ENCODE results near the gene KCNJ6. TPM values are rescaled to one million over a fixed set of nuclear protein-coding genes. Genes with fewer than 3 reads are reported as not detected.

The KCNJ6 gene
- total RNA-seq, 1 donor from 2014 or later = 2.6 TPM

DNA sequence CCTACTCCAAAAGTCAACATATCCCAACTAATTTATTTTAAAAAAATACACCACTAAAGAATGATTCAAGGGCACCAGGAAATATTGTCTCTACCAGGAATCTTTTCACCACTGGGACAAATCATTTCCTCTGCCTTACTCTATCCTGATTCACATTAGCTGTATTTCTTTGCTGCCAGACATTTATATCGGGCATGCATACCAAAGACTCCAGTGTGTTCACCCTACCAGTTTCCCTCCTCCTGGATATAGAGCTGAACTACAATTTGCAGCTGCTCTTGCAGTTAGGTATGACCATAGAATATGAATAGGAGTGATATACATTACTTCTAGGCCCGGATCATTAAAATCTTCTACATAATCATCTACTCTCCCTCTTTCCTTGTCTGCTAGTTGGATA lies 7.6 kb downstream of the KCNJ6 start:
- no peak overlapping the region for H3K4me3 ChIP-seq (ENCODE audit: insufficient read depth, low read depth, low read length)
- H3K36me3 ChIP-seq (ENCODE audit: insufficient read depth, low read length) = no peaks in the 10 kb centered on the region
- H3K27me3 ChIP-seq (ENCODE audit: insufficient read depth, low read length) = peaks cover 11% of the 10 kb centered on the region
- FAIRE-seq = no peak
- no peaks in the 10 kb centered on the region for H3K36me3 Mint-ChIP-seq (ENCODE audit: low read depth, unreplicated experiment)
- no peak overlapping the region for H2AFZ ChIP-seq (ENCODE audit: low read depth, low read length)
- no peak overlapping the region for H3K27ac Mint-ChIP-seq (ENCODE audit: unreplicated experiment)
- H3K79me2 ChIP-seq (ENCODE audit: insufficient read depth, low read length) = no peaks in the 10 kb centered on the region
- no peaks in the 10 kb centered on the region for H3K9me3 ChIP-seq (ENCODE audit: insufficient read depth, low read depth, low read length)
- no peak for DNase-seq (ENCODE audit: low read depth)
- H3K4me1 Mint-ChIP-seq (ENCODE audit: low read depth, unreplicated experiment) = peaks cover 8% of the 10 kb centered on the region
- H3K4me3 Mint-ChIP-seq (ENCODE audit: unreplicated experiment) = no peak overlapping the region
- no peak overlapping the region for H3K27ac ChIP-seq (ENCODE audit: low read depth, low read length)
- no peaks in the 10 kb centered on the region for H3K9me3 Mint-ChIP-seq (ENCODE audit: unreplicated experiment)
- H4K20me1 ChIP-seq (ENCODE audit: insufficient read depth, low read length) = no peaks in the 10 kb centered on the region
- H3K4me2 ChIP-seq (ENCODE audit: low read length) = no peak overlapping the region
- no peak for TF ChIP-seq EZH2 (IDR thresholded peaks at IDR 0.05; ENCODE audit: insufficient read depth, low read length)
- TF ChIP-seq, protein P1, sequence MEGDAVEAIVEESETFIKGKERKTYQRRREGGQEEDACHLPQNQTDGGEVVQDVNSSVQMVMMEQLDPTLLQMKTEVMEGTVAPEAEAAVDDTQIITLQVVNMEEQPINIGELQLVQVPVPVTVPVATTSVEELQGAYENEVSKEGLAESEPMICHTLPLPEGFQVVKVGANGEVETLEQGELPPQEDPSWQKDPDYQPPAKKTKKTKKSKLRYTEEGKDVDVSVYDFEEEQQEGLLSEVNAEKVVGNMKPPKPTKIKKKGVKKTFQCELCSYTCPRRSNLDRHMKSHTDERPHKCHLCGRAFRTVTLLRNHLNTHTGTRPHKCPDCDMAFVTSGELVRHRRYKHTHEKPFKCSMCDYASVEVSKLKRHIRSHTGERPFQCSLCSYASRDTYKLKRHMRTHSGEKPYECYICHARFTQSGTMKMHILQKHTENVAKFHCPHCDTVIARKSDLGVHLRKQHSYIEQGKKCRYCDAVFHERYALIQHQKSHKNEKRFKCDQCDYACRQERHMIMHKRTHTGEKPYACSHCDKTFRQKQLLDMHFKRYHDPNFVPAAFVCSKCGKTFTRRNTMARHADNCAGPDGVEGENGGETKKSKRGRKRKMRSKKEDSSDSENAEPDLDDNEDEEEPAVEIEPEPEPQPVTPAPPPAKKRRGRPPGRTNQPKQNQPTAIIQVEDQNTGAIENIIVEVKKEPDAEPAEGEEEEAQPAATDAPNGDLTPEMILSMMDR (IDR thresholded peaks at IDR 0.05; ENCODE audit: insufficient read depth, low read depth, low read length) = no peak
- H3K9ac ChIP-seq (ENCODE audit: low read length) = no peak overlapping the region
- no peaks in the 10 kb centered on the region for H3K4me1 ChIP-seq (ENCODE audit: insufficient read depth, low read length)
- H3K27me3 Mint-ChIP-seq (ENCODE audit: low read depth, unreplicated experiment) = peaks cover 8% of the 10 kb centered on the region

DNA sequence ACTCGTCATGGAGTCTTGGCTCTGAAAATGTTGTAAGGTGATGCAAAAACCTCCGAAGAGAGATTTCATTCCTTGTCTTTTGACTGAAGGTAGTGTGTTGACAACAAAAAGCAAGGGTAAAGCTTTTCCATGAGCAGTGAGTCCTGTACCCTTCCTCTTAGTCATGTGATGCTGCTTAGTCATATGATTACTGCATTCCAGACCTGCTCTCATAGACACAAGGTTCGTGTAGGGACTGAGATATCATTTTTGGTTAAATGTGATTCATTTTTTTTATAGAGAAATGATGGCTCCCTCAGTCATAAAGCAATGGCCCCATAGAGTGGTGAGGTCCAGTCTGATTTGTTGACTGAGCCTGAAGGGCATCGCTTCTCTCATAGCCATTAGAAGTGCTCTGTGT lies 9.2 kb downstream of the KCNJ6 start:
- no peaks in the 10 kb centered on the region for H3K79me2 ChIP-seq (ENCODE audit: insufficient read depth, low read length)
- TF ChIP-seq, protein P1 (IDR thresholded peaks at IDR 0.05; ENCODE audit: insufficient read depth, low read depth, low read length) = no peak
- TF ChIP-seq EZH2 (IDR thresholded peaks at IDR 0.05; ENCODE audit: insufficient read depth, low read length) = no peak
- no peaks in the 10 kb centered on the region for H3K27me3 Mint-ChIP-seq (ENCODE audit: low read depth, unreplicated experiment)

DNA sequence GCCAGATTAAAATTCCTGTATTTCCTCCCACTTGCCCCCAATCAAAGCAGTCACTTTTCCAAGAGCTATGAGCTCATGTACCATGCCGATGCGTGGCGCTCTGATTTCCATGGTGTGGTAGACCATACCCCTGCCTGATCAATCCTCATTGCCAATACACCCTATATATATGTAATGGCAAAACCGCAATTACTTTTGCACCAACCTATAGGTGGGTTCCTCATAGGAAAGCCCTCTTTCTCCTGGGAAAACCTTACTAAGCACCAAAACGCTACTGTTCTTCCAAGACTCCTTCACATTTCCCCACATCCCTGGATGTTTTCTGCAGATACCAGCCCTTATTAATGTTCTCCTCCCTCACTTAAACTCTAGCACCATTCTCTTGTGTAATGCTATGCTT lies 11.0 kb downstream of the KCNJ6 start:
- Histone ChIP-seq H3K36me3 (ENCODE audit: insufficient read depth, low read length) (no peaks in the 10 kb centered on the region), H4K20me1 (ENCODE audit: insufficient read depth, low read length) (no peaks in the 10 kb centered on the region), H3K4me2 (ENCODE audit: low read length) (no peak overlapping the region), H3K27ac (ENCODE audit: low read depth, low read length) (no peak overlapping the region), H3K4me3 (ENCODE audit: insufficient read depth, low read depth, low read length) (no peak overlapping the region), H2AFZ (ENCODE audit: low read depth, low read length) (no peak overlapping the region), H3K27me3 (ENCODE audit: insufficient read depth, low read length) (peaks cover 12% of the 10 kb centered on the region), H3K4me1 (ENCODE audit: insufficient read depth, low read length) (no peaks in the 10 kb centered on the region), H3K9me3 (ENCODE audit: insufficient read depth, low read depth, low read length) (no peaks in the 10 kb centered on the region), H3K79me2 (ENCODE audit: insufficient read depth, low read length) (no peaks in the 10 kb centered on the region), H3K9ac (ENCODE audit: low read length) (no peak overlapping the region)
- no peak for FAIRE-seq
- TF ChIP-seq, protein P1 (IDR thresholded peaks at IDR 0.05; ENCODE audit: insufficient read depth, low read depth, low read length) = no peak
- H3K36me3 Mint-ChIP-seq (ENCODE audit: low read depth, unreplicated experiment) = peaks cover 2% of the 10 kb centered on the region
- peaks cover 3% of the 10 kb centered on the region for H3K27me3 Mint-ChIP-seq (ENCODE audit: low read depth, unreplicated experiment)
- no peaks in the 10 kb centered on the region for H3K9me3 Mint-ChIP-seq (ENCODE audit: unreplicated experiment)
- H3K4me3 Mint-ChIP-seq (ENCODE audit: unreplicated experiment) = no peak overlapping the region
- H3K4me1 Mint-ChIP-seq (ENCODE audit: low read depth, unreplicated experiment) = peaks cover 8% of the 10 kb centered on the region
- DNase-seq (ENCODE audit: low read depth) = no peak
- no peak overlapping the region for H3K27ac Mint-ChIP-seq (ENCODE audit: unreplicated experiment)

More for the DNA sequence above, 9.2 kb downstream of the KCNJ6 start:
- FAIRE-seq = no peak
- Mint-ChIP-seq H3K4me3 (ENCODE audit: unreplicated experiment) (no peak overlapping the region), H3K27ac (ENCODE audit: unreplicated experiment) (no peak overlapping the region), H3K4me1 (ENCODE audit: low read depth, unreplicated experiment) (peaks cover 8% of the 10 kb centered on the region), H3K9me3 (ENCODE audit: unreplicated experiment) (no peaks in the 10 kb centered on the region), H3K36me3 (ENCODE audit: low read depth, unreplicated experiment) (no peaks in the 10 kb centered on the region)
- no peak overlapping the region for H3K27ac ChIP-seq (ENCODE audit: low read depth, low read length)
- no peaks in the 10 kb centered on the region for H3K4me1 ChIP-seq (ENCODE audit: insufficient read depth, low read length)
- H3K4me2 ChIP-seq (ENCODE audit: low read length) = no peak overlapping the region
- no peaks in the 10 kb centered on the region for H4K20me1 ChIP-seq (ENCODE audit: insufficient read depth, low read length)
- H3K36me3 ChIP-seq (ENCODE audit: insufficient read depth, low read length) = no peaks in the 10 kb centered on the region
- H3K27me3 ChIP-seq (ENCODE audit: insufficient read depth, low read length) = peaks cover 9% of the 10 kb centered on the region
- DNase-seq (ENCODE audit: low read depth) = no peak
- H2AFZ ChIP-seq (ENCODE audit: low read depth, low read length) = no peak overlapping the region
- H3K9ac ChIP-seq (ENCODE audit: low read length) = no peak overlapping the region
- H3K4me3 ChIP-seq (ENCODE audit: insufficient read depth, low read depth, low read length) = no peak overlapping the region
- no peaks in the 10 kb centered on the region for H3K9me3 ChIP-seq (ENCODE audit: insufficient read depth, low read depth, low read length)

Measured in astrocyte (in vitro differentiated cells and primary cell).